ENCODE measurements around the gene DISC1. TPM values are rescaled to one million over a fixed set of nuclear protein-coding genes. Genes with fewer than 3 reads are reported as not detected.

Gene DISC1
- total RNA-seq, result 3.6 and 4.3 TPM in 2 replicates
- 1.3 and 2.0 TPM in 2 replicates for polyA plus RNA-seq
- polyA plus RNA-seq (2012), result 0.62 and 1.2 TPM in 2 replicates
- 0.67 and 1.3 TPM in 2 replicates for polyA minus RNA-seq (ENCODE audit: low replicate concordance)

DNA sequence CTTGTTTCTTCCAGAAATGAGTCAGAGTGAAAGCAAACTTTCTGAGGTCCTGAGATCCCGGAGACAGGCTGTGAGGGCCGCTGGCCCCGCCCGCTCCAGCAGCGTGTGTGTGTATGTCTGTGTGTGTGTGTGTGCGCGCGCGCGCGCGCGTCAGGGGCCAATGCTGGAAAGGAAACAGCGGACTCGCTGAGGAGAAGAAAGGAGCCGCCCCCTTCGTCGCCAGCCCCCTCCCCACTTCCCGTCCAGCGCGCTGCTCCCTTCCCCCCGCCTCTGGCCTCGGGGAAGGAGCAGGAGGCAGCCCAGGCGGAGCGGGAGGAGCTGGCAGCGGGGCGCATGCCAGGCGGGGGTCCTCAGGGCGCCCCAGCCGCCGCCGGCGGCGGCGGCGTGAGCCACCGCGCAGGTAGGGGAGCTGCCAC, at the start of gene DISC1:
DISC1 (plus strand) TSS at position 256 of the 416 bp plus-strand sequence; CDS start at position 334, 78 bp downstream.
- Histone ChIP-seq H2AFZ (ENCODE audit: low read length) (peak within 1 kb of the TSS; percentile 71), H3K36me3 (ENCODE audit: control insufficient read depth, insufficient read depth, low read length) (no peaks in the 10 kb centered on the region), H3K9ac (ENCODE audit: insufficient read depth, low read length) (peak within 1 kb of the TSS; percentile 53), H3K4me3 (replicated peaks in 1 of 4; ENCODE audit: control extremely low read depth in 1 of 4, insufficient read depth in 1 of 4, low read depth in 3 of 4, low read length in 4 of 4) (peak within 1 kb of the TSS; percentile 45 to 84 (median 72)), H3K4me1 (ENCODE audit: control insufficient read depth, extremely low read depth, insufficient read depth, low read length) (peaks cover 5% of the 10 kb centered on the region), H3K79me2 (ENCODE audit: control insufficient read depth, insufficient read depth, low read length) (no peaks in the 10 kb centered on the region), H3K4me2 (ENCODE audit: extremely low read depth, insufficient read depth, low read length) (peak within 1 kb of the TSS; percentile 95), H3K27me3 (ENCODE audit: control insufficient read depth, insufficient read depth, low read length) (no peaks in the 10 kb centered on the region), H3K27ac (ENCODE audit: insufficient read depth, low read length) (no peak within 1 kb of the TSS), H4K20me1 (ENCODE audit: control insufficient read depth, extremely low read depth, insufficient read depth, low read length) (no peaks in the 10 kb centered on the region), H3K9me3 (ENCODE audit: control insufficient read depth, insufficient read depth, low read depth, low read length) (no peaks in the 10 kb centered on the region)
- TF ChIP-seq EZH2 (IDR thresholded peaks at IDR 0.05; ENCODE audit: low read length, missing control alignments), result no peak
- TF ChIP-seq, protein P1, sequence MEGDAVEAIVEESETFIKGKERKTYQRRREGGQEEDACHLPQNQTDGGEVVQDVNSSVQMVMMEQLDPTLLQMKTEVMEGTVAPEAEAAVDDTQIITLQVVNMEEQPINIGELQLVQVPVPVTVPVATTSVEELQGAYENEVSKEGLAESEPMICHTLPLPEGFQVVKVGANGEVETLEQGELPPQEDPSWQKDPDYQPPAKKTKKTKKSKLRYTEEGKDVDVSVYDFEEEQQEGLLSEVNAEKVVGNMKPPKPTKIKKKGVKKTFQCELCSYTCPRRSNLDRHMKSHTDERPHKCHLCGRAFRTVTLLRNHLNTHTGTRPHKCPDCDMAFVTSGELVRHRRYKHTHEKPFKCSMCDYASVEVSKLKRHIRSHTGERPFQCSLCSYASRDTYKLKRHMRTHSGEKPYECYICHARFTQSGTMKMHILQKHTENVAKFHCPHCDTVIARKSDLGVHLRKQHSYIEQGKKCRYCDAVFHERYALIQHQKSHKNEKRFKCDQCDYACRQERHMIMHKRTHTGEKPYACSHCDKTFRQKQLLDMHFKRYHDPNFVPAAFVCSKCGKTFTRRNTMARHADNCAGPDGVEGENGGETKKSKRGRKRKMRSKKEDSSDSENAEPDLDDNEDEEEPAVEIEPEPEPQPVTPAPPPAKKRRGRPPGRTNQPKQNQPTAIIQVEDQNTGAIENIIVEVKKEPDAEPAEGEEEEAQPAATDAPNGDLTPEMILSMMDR (conservative IDR thresholded peaks at IDR 0.05 in 1 of 2, IDR thresholded peaks at IDR 0.05 in 1 of 2; ENCODE audit: low read depth in 1 of 2, low read length in 2 of 2), result no peak
- peak; percentile 91 to 93 for DNase-seq (ENCODE audit: low read depth in 2 of 2)

DNA sequence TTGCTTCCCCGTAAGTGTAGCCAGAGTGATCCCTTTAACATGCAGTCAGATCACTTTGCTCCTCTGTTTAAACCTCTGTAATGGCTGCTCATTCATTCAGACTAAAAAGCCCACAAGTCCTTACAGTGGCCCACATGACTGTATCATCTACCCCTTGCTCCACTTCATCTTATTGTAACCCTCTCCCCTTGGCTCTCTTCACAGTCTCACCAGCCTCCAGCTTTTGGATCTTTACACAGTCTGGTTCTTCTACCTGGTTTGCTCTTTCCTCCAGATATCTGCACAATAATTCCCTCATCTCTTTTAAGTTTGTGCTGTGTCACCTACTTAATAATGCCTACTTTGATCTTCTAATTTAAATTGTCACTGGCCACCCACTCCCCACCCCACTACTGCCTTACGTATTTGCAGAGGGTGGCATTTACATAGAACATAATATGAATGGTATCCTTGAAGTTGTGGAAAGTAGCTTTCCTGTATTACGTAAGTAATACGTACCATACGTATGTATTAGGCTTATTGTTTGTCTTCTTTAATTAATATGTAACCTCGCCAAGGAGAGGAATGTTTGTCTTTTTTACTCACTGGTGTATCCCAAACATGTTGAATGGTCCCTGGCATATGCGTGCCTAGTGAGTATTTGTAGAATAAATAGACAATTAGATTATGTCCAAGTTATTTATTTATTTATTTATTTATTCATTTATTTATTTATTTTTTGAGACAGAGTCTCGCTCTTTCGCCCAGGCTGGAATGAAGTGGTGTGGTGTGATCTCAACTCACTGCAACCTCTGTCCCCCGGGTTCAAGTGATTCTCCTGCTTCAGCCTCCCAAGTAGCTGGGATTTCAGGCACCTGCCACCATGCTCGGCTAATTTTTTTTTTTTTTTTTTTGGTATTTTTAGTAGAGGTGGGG, 49.5 kb upstream of the DISC1 start:
- TF ChIP-seq, protein P1 (conservative IDR thresholded peaks at IDR 0.05 in 1 of 2, IDR thresholded peaks at IDR 0.05 in 1 of 2; ENCODE audit: low read depth in 1 of 2, low read length in 2 of 2), result no peak
- no peak for TF ChIP-seq EZH2 (IDR thresholded peaks at IDR 0.05; ENCODE audit: low read length, missing control alignments)
- Histone ChIP-seq H3K4me3 (replicated peaks in 1 of 4; ENCODE audit: control extremely low read depth in 1 of 4, insufficient read depth in 1 of 4, low read depth in 3 of 4, low read length in 4 of 4) (no peak overlapping the region), H4K20me1 (ENCODE audit: control insufficient read depth, extremely low read depth, insufficient read depth, low read length) (no peaks in the 10 kb centered on the region), H3K36me3 (ENCODE audit: control insufficient read depth, insufficient read depth, low read length) (no peaks in the 10 kb centered on the region), H3K9me3 (ENCODE audit: control insufficient read depth, insufficient read depth, low read depth, low read length) (no peaks in the 10 kb centered on the region), H3K9ac (ENCODE audit: insufficient read depth, low read length) (no peak overlapping the region), H3K79me2 (ENCODE audit: control insufficient read depth, insufficient read depth, low read length) (no peaks in the 10 kb centered on the region), H3K4me1 (ENCODE audit: control insufficient read depth, extremely low read depth, insufficient read depth, low read length) (no peaks in the 10 kb centered on the region), H3K27ac (ENCODE audit: insufficient read depth, low read length) (no peak overlapping the region), H2AFZ (ENCODE audit: low read length) (no peak overlapping the region), H3K27me3 (ENCODE audit: control insufficient read depth, insufficient read depth, low read length) (no peaks in the 10 kb centered on the region), H3K4me2 (ENCODE audit: extremely low read depth, insufficient read depth, low read length) (no peak overlapping the region)
- no peak for DNase-seq (ENCODE audit: low read depth in 2 of 2)

DNA sequence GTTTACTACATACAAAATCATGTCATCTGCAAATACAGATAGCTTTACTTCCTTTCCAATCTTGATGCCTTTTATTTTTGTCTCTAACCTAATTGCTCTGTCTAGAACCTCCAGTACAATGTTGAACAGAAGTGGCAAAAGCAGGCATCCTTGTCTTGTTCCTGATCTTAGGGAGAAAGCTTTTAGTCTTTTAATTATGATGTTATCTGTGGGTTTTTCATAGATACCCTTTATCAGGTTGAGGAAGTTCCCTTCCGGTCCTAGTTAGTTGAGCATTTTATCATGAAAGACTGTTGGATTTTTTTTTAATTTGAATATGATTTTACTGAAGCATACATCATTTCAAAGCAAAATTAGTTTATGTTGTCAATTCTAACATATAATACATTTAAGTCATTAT, 45.7 kb upstream of the DISC1 start:
- H3K9me3 ChIP-seq (ENCODE audit: control insufficient read depth, insufficient read depth, low read depth, low read length), result no peaks in the 10 kb centered on the region
- H3K27ac ChIP-seq (ENCODE audit: insufficient read depth, low read length), result no peak overlapping the region
- no peak overlapping the region for H3K9ac ChIP-seq (ENCODE audit: insufficient read depth, low read length)
- H4K20me1 ChIP-seq (ENCODE audit: control insufficient read depth, extremely low read depth, insufficient read depth, low read length), result no peaks in the 10 kb centered on the region
- TF ChIP-seq, protein P1 (conservative IDR thresholded peaks at IDR 0.05 in 1 of 2, IDR thresholded peaks at IDR 0.05 in 1 of 2; ENCODE audit: low read depth in 1 of 2, low read length in 2 of 2), result no peak
- no peak for TF ChIP-seq EZH2 (IDR thresholded peaks at IDR 0.05; ENCODE audit: low read length, missing control alignments)
- no peaks in the 10 kb centered on the region for H3K4me1 ChIP-seq (ENCODE audit: control insufficient read depth, extremely low read depth, insufficient read depth, low read length)
- H2AFZ ChIP-seq (ENCODE audit: low read length), result no peak overlapping the region
- H3K4me2 ChIP-seq (ENCODE audit: extremely low read depth, insufficient read depth, low read length), result no peak overlapping the region
- H3K79me2 ChIP-seq (ENCODE audit: control insufficient read depth, insufficient read depth, low read length), result no peaks in the 10 kb centered on the region
- H3K36me3 ChIP-seq (ENCODE audit: control insufficient read depth, insufficient read depth, low read length), result no peaks in the 10 kb centered on the region
- DNase-seq (ENCODE audit: low read depth in 2 of 2), result no peak
- H3K27me3 ChIP-seq (ENCODE audit: control insufficient read depth, insufficient read depth, low read length), result no peaks in the 10 kb centered on the region
- H3K4me3 ChIP-seq (replicated peaks in 1 of 4; ENCODE audit: control extremely low read depth in 1 of 4, insufficient read depth in 1 of 4, low read depth in 3 of 4, low read length in 4 of 4), result no peak overlapping the region

All from fibroblast of lung (primary cell).